Large intestine (tissue), 3 donors: ENCODE measurements around the gene XRN1. TPM values are rescaled to one million over a fixed set of nuclear protein-coding genes. Genes with fewer than 3 reads are reported as not detected.

Source experiments
- DNase-seq, 2 donors: peaks; one replicate each; pipeline versions ENCODE4 v3.0.0 to v3.0.0-alpha.2; 2013
- H3K27ac ChIP-seq: one replicate; pipeline ENCODE4 v1.5.1; 2013; ENCODE audit warnings: low read length
- H3K27me3 ChIP-seq: 2 replicates; pipeline ENCODE4 v1.6.1; 2013; ENCODE audit warnings: low read length; ENCODE audit not compliant: control insufficient read depth, insufficient read depth
- H3K36me3 ChIP-seq: 2 replicates; pipeline ENCODE4 v1.6.1; 2013; ENCODE audit warnings: low read length; ENCODE audit not compliant: control insufficient read depth, insufficient read depth
- H3K4me1 ChIP-seq: one replicate; pipeline ENCODE4 v1.6.1; 2013; ENCODE audit warnings: low read length; ENCODE audit not compliant: control insufficient read depth, insufficient read depth
- H3K4me3 ChIP-seq: one replicate; pipeline ENCODE4 v1.5.1; 2013; ENCODE audit warnings: low read length
- H3K9me3 ChIP-seq: one replicate; pipeline ENCODE4 v1.6.1; 2013; ENCODE audit warnings: mild to moderate bottlenecking, low read depth, low read length, moderate library complexity; ENCODE audit not compliant: control insufficient read depth
- WGBS: methylation state at CpG from one replicate; pipeline ENCODE4 v1.1.5; 2013; ENCODE audit warnings: low lambda C conversion rate; ENCODE audit not compliant: insufficient coverage; 5-methylcytosine and 5-hydroxymethylcytosine counted together
- polyA plus RNA-seq: library from polyadenylated mRNA; unstranded; fragments of 120-200 nt; gene quantifications from one replicate; pipeline ENCODE4 v1.2.1, GENCODE V29; 2013

The XRN1 gene
- polyA plus RNA-seq, 1 donor, result 36.5 TPM

GRCh38 chr3:142298626-142299025, 149.2 kb downstream of the XRN1 start:
- no peaks in the 10 kb centered on the region for H3K27me3 ChIP-seq
- no peak overlapping the region for H3K4me3 ChIP-seq
- WGBS, result no CpG with 5 or more reads among the region's 2 CpGs
- H3K27ac ChIP-seq, result no peak overlapping the region
- peaks cover 9% of the 10 kb centered on the region for H3K9me3 ChIP-seq
- no peak for DNase-seq
- H3K4me1 ChIP-seq, result no peaks in the 10 kb centered on the region
- no peaks in the 10 kb centered on the region for H3K36me3 ChIP-seq

GRCh38 chr3:142296507-142296906, 151.3 kb downstream of the XRN1 start:
- no peaks in the 10 kb centered on the region for H3K4me1 ChIP-seq
- no peak for DNase-seq
- WGBS, result no CpG with 5 or more reads among the region's 1 CpG
- H3K27ac ChIP-seq, result no peak overlapping the region
- H3K9me3 ChIP-seq, result no peaks in the 10 kb centered on the region
- no peaks in the 10 kb centered on the region for H3K27me3 ChIP-seq
- H3K36me3 ChIP-seq, result no peaks in the 10 kb centered on the region
- no peak overlapping the region for H3K4me3 ChIP-seq

- no peaks in the 10 kb centered on the region for H3K36me3 ChIP-seq
- peaks cover 17% of the 10 kb centered on the region for H3K4me1 ChIP-seq
- no peaks in the 10 kb centered on the region for H3K27me3 ChIP-seq
- no peak for DNase-seq
- H3K4me3 ChIP-seq, result no peak overlapping the region
- no peak overlapping the region for H3K27ac ChIP-seq
- 100% methylated on average over 2 of the region's 5 CpGs for WGBS
- peaks cover 23% of the 10 kb centered on the region for H3K9me3 ChIP-seq
These were observed 159.8 kb downstream of the XRN1 start for GRCh38 chr3:142287866-142288638.

GRCh38 chr3:142285083-142285517, 162.7 kb downstream of the XRN1 start:
- no CpG with 5 or more reads among the region's 2 CpGs for WGBS

GRCh38 chr3:142282503-142282902, 165.3 kb downstream of the XRN1 start:
- peaks cover 32% of the 10 kb centered on the region for H3K4me1 ChIP-seq
- H3K36me3 ChIP-seq, result no peaks in the 10 kb centered on the region
- DNase-seq, result no peak
- no peaks in the 10 kb centered on the region for H3K27me3 ChIP-seq
- WGBS, result no CpG with 5 or more reads among the region's 4 CpGs
- no peak overlapping the region for H3K4me3 ChIP-seq
- peaks cover under 1% of the 10 kb centered on the region for H3K9me3 ChIP-seq
- no peak overlapping the region for H3K27ac ChIP-seq

More at GRCh38 chr3:142285083-142285517, 162.7 kb downstream of the XRN1 start:
- peak; percentile 81 to 88 for DNase-seq
- no peaks in the 10 kb centered on the region for H3K27me3 ChIP-seq
- peaks cover 32% of the 10 kb centered on the region for H3K4me1 ChIP-seq
- H3K36me3 ChIP-seq, result no peaks in the 10 kb centered on the region
- H3K9me3 ChIP-seq, result peaks cover 18% of the 10 kb centered on the region
- H3K4me3 ChIP-seq, result no peak overlapping the region
- peak overlapping the region; percentile 49 for H3K27ac ChIP-seq

GRCh38 chr3:142281474-142281873, 166.4 kb downstream of the XRN1 start:
- no peaks in the 10 kb centered on the region for H3K36me3 ChIP-seq
- no peaks in the 10 kb centered on the region for H3K27me3 ChIP-seq
- DNase-seq, result peak; percentile 31 to 54
- no peaks in the 10 kb centered on the region for H3K9me3 ChIP-seq
- H3K4me1 ChIP-seq, result peaks cover 26% of the 10 kb centered on the region
- H3K27ac ChIP-seq, result no peak overlapping the region
- no CpG with 5 or more reads among the region's 1 CpG for WGBS
- H3K4me3 ChIP-seq, result no peak overlapping the region

GRCh38 chr3:142279965-142280590, 167.8 kb downstream of the XRN1 start:
- peak; percentile 75 to 84 for DNase-seq
- Histone ChIP-seq H3K27ac (no peak overlapping the region), H3K4me1 (peaks cover 25% of the 10 kb centered on the region), H3K9me3 (no peaks in the 10 kb centered on the region), H3K4me3 (no peak overlapping the region), H3K27me3 (no peaks in the 10 kb centered on the region), H3K36me3 (no peaks in the 10 kb centered on the region)
- no CpG with 5 or more reads among the region's 5 CpGs for WGBS

- Histone ChIP-seq H3K4me3 (no peak overlapping the region), H3K4me1 (peaks cover 16% of the 10 kb centered on the region), H3K27me3 (no peaks in the 10 kb centered on the region), H3K36me3 (no peaks in the 10 kb centered on the region), H3K27ac (peak overlapping the region; percentile 9), H3K9me3 (no peaks in the 10 kb centered on the region)
- WGBS, result no CpG with 5 or more reads among the region's 2 CpGs
- peak in 1 of 2 donors; percentile 46 for DNase-seq
These were observed 169.4 kb downstream of the XRN1 start for GRCh38 chr3:142278451-142278850.

- no CpG with 5 or more reads among the region's 2 CpGs for WGBS
- no peaks in the 10 kb centered on the region for H3K36me3 ChIP-seq
- no peaks in the 10 kb centered on the region for H3K9me3 ChIP-seq
- DNase-seq, result no peak
- H3K27ac ChIP-seq, result no peak overlapping the region
- no peaks in the 10 kb centered on the region for H3K27me3 ChIP-seq
- H3K4me1 ChIP-seq, result peaks cover 8% of the 10 kb centered on the region
- no peak overlapping the region for H3K4me3 ChIP-seq
These were observed 171.1 kb downstream of the XRN1 start for GRCh38 chr3:142276781-142277180.

- Histone ChIP-seq H3K4me3 (no peak overlapping the region), H3K36me3 (no peaks in the 10 kb centered on the region), H3K27me3 (no peaks in the 10 kb centered on the region), H3K4me1 (no peaks in the 10 kb centered on the region), H3K9me3 (no peaks in the 10 kb centered on the region), H3K27ac (no peak overlapping the region)
- no peak for DNase-seq
- WGBS, result 33% methylated on average over 1 of the region's 2 CpGs
These were observed 172.0 kb downstream of the XRN1 start for GRCh38 chr3:142275856-142276255.
